ENCODE data around the gene UCK2.

Gene UCK2

GRCh38 chr1:165793951-165794350 lies 33.5 kb upstream of the UCK2 start:
- no peak for ATAC-seq
- TF ChIP-seq CSRNP3 (CRISPR knock-in tag; IDR thresholded peaks at IDR 0.05), result no peak
- TF ChIP-seq ZFP3 (CRISPR knock-in tag; IDR thresholded peaks at IDR 0.05), result no peak

- ATAC-seq, result no peak
- TF ChIP-seq ARNTL (CRISPR knock-in tag; IDR thresholded peaks at IDR 0.05; ENCODE audit: borderline replicate concordance, low read depth) (no peak), RARB (CRISPR knock-in tag; IDR thresholded peaks at IDR 0.05) (no peak), PPARA (CRISPR knock-in tag; IDR thresholded peaks at IDR 0.05; ENCODE audit: borderline replicate concordance) (no peak), ZFP3 (CRISPR knock-in tag; IDR thresholded peaks at IDR 0.05) (no peak), OSR1 (CRISPR knock-in tag; IDR thresholded peaks at IDR 0.05) (no peak), ZNF565 (CRISPR knock-in tag; conservative IDR thresholded peaks at IDR 0.05; ENCODE audit: low read depth) (no peak), ISL1 (CRISPR knock-in tag; IDR thresholded peaks at IDR 0.05) (no peak), POU6F1 (CRISPR knock-in tag; IDR thresholded peaks at IDR 0.05; ENCODE audit: borderline replicate concordance, low read depth) (no peak), ZNF70 (CRISPR knock-in tag; IDR thresholded peaks at IDR 0.05) (no peak), ZFP30 (CRISPR knock-in tag; IDR thresholded peaks at IDR 0.05) (no peak)
- TF ChIP-seq, protein P1, sequence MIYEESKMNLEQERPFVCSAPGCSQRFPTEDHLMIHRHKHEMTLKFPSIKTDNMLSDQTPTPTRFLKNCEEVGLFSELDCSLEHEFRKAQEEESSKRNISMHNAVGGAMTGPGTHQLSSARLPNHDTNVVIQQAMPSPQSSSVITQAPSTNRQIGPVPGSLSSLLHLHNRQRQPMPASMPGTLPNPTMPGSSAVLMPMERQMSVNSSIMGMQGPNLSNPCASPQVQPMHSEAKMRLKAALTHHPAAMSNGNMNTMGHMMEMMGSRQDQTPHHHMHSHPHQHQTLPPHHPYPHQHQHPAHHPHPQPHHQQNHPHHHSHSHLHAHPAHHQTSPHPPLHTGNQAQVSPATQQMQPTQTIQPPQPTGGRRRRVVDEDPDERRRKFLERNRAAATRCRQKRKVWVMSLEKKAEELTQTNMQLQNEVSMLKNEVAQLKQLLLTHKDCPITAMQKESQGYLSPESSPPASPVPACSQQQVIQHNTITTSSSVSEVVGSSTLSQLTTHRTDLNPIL (CRISPR knock-in tag; IDR thresholded peaks at IDR 0.05; ENCODE audit: low read depth), result no peak
- TF ChIP-seq, protein P2, sequence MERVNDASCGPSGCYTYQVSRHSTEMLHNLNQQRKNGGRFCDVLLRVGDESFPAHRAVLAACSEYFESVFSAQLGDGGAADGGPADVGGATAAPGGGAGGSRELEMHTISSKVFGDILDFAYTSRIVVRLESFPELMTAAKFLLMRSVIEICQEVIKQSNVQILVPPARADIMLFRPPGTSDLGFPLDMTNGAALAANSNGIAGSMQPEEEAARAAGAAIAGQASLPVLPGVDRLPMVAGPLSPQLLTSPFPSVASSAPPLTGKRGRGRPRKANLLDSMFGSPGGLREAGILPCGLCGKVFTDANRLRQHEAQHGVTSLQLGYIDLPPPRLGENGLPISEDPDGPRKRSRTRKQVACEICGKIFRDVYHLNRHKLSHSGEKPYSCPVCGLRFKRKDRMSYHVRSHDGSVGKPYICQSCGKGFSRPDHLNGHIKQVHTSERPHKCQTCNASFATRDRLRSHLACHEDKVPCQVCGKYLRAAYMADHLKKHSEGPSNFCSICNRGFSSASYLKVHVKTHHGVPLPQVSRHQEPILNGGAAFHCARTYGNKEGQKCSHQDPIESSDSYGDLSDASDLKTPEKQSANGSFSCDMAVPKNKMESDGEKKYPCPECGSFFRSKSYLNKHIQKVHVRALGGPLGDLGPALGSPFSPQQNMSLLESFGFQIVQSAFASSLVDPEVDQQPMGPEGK (CRISPR knock-in tag; IDR thresholded peaks at IDR 0.05; ENCODE audit: borderline replicate concordance), result no peak
- TF ChIP-seq, protein P3, sequence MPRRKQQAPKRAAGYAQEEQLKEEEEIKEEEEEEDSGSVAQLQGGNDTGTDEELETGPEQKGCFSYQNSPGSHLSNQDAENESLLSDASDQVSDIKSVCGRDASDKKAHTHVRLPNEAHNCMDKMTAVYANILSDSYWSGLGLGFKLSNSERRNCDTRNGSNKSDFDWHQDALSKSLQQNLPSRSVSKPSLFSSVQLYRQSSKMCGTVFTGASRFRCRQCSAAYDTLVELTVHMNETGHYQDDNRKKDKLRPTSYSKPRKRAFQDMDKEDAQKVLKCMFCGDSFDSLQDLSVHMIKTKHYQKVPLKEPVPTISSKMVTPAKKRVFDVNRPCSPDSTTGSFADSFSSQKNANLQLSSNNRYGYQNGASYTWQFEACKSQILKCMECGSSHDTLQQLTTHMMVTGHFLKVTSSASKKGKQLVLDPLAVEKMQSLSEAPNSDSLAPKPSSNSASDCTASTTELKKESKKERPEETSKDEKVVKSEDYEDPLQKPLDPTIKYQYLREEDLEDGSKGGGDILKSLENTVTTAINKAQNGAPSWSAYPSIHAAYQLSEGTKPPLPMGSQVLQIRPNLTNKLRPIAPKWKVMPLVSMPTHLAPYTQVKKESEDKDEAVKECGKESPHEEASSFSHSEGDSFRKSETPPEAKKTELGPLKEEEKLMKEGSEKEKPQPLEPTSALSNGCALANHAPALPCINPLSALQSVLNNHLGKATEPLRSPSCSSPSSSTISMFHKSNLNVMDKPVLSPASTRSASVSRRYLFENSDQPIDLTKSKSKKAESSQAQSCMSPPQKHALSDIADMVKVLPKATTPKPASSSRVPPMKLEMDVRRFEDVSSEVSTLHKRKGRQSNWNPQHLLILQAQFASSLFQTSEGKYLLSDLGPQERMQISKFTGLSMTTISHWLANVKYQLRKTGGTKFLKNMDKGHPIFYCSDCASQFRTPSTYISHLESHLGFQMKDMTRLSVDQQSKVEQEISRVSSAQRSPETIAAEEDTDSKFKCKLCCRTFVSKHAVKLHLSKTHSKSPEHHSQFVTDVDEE (CRISPR knock-in tag; IDR thresholded peaks at IDR 0.05), result no peak
Observed at GRCh38 chr1:165795894-165796293, 31.5 kb upstream of the UCK2 start.

GRCh38 chr1:165799387-165799786 lies 28.0 kb upstream of the UCK2 start:
- TF ChIP-seq CSRNP3 (CRISPR knock-in tag; IDR thresholded peaks at IDR 0.05) (no peak), SNAI2 (CRISPR knock-in tag; IDR thresholded peaks at IDR 0.05) (no peak), ARNTL (CRISPR knock-in tag; IDR thresholded peaks at IDR 0.05; ENCODE audit: borderline replicate concordance, low read depth) (no peak), ZNF70 (CRISPR knock-in tag; IDR thresholded peaks at IDR 0.05) (no peak), ZNF8 (CRISPR knock-in tag; IDR thresholded peaks at IDR 0.05) (no peak), ZFP3 (CRISPR knock-in tag; IDR thresholded peaks at IDR 0.05) (no peak), PPARA (CRISPR knock-in tag; IDR thresholded peaks at IDR 0.05; ENCODE audit: borderline replicate concordance) (no peak), BACH2 (CRISPR knock-in tag; IDR thresholded peaks at IDR 0.05; ENCODE audit: borderline replicate concordance) (no peak), OSR1 (CRISPR knock-in tag; IDR thresholded peaks at IDR 0.05) (no peak), RARB (CRISPR knock-in tag; IDR thresholded peaks at IDR 0.05) (no peak), TCF4 (CRISPR knock-in tag; IDR thresholded peaks at IDR 0.05; ENCODE audit: borderline replicate concordance) (no peak), ISL1 (CRISPR knock-in tag; IDR thresholded peaks at IDR 0.05) (no peak), ZC3H10 (CRISPR knock-in tag; IDR thresholded peaks at IDR 0.05) (no peak)
- TF ChIP-seq, protein P3 (CRISPR knock-in tag; IDR thresholded peaks at IDR 0.05), result no peak
- TF ChIP-seq, protein P1 (CRISPR knock-in tag; IDR thresholded peaks at IDR 0.05; ENCODE audit: low read depth), result no peak
- TF ChIP-seq, protein P2 (CRISPR knock-in tag; IDR thresholded peaks at IDR 0.05; ENCODE audit: borderline replicate concordance), result no peak
- no peak for ATAC-seq
